ENCODE measurements around the gene NUDT7. TPM values are rescaled to one million over a fixed set of nuclear protein-coding genes. Genes with fewer than 3 reads are reported as not detected.
A peak's percentile ranks its signal among the peaks of the same experiment; 100 is the strongest.

The NUDT7 gene
- total RNA-seq, 4 donors from 2014 or later: 5.8 to 14.4 (median 9.1) TPM

- no peak for DNase-seq
- Histone ChIP-seq H3K9me3 (no peaks in the 10 kb centered on the region), H3K27me3 (peaks cover 0 to 10% of the 10 kb centered on the region in 2 donors), H3K4me1 (peaks cover 0 to 7% (median 0%) of the 10 kb centered on the region in 4 donors), H3K27ac (no peak overlapping the region), H3K4me3 (no peak overlapping the region), H3K36me3 (no peaks in the 10 kb centered on the region)
- TF ChIP-seq CTCF (IDR thresholded peaks at IDR 0.05) (no peak), POLR2A (IDR thresholded peaks at IDR 0.05) (no peak)
Observed at GRCh38 chr16:77787452-77787851, 65.1 kb downstream of the NUDT7 start.

- Histone ChIP-seq H3K9me3 (no peaks in the 10 kb centered on the region), H3K36me3 (no peaks in the 10 kb centered on the region), H3K4me1 (peaks cover 0 to 7% (median 0%) of the 10 kb centered on the region in 4 donors), H3K4me3 (peak within 1 kb of the TSS; percentile 30 to 53 (median 42)), H3K27ac (peak within 1 kb of the TSS in 1 of 4 donors; percentile 12), H3K27me3 (peaks cover 0 to 10% of the 10 kb centered on the region in 2 donors)
- TF ChIP-seq CTCF (IDR thresholded peaks at IDR 0.05) (no peak), POLR2A (IDR thresholded peaks at IDR 0.05) (no peak)
- no peak for DNase-seq
Observed at GRCh38 chr16:77788181-77789084, 66.1 kb downstream of the NUDT7 start, which contains the start of gene VAT1L. Gene VAT1L, plus strand, starts transcription at chr16:77788564. Its CDS starts 119 bp downstream, at chr16:77788683.

- Histone ChIP-seq H3K9me3 (no peaks in the 10 kb centered on the region), H3K36me3 (no peaks in the 10 kb centered on the region), H3K27ac (no peak overlapping the region), H3K4me3 (peak overlapping the region; percentile 30 to 53 (median 42)), H3K27me3 (peaks cover 0 to 10% of the 10 kb centered on the region in 2 donors), H3K4me1 (peaks cover 0 to 7% (median 0%) of the 10 kb centered on the region in 4 donors)
- no peak for TF ChIP-seq POLR2A (IDR thresholded peaks at IDR 0.05)
- no peak for TF ChIP-seq CTCF (IDR thresholded peaks at IDR 0.05)
- DNase-seq: no peak
Observed at GRCh38 chr16:77789085-77790008, 67.0 kb downstream of the NUDT7 start.

- H3K4me3 ChIP-seq: no peak overlapping the region
- DNase-seq: no peak
- no peaks in the 10 kb centered on the region for H3K9me3 ChIP-seq
- peaks cover 0 to 7% (median 0%) of the 10 kb centered on the region in 4 donors for H3K4me1 ChIP-seq
- H3K36me3 ChIP-seq: no peaks in the 10 kb centered on the region
- peaks cover 0 to 10% of the 10 kb centered on the region in 2 donors for H3K27me3 ChIP-seq
- TF ChIP-seq POLR2A (IDR thresholded peaks at IDR 0.05): no peak
- TF ChIP-seq CTCF (IDR thresholded peaks at IDR 0.05): no peak
- H3K27ac ChIP-seq: no peak overlapping the region
Observed at GRCh38 chr16:77790009-77790372, 67.7 kb downstream of the NUDT7 start.

GRCh38 chr16:77790912-77791311, 68.6 kb downstream of the NUDT7 start:
- H3K27ac ChIP-seq: no peak overlapping the region

More at GRCh38 chr16:77790912-77791311, 68.6 kb downstream of the NUDT7 start:
- DNase-seq: no peak
- Histone ChIP-seq H3K4me1 (peaks cover 0 to 7% (median 0%) of the 10 kb centered on the region in 4 donors), H3K9me3 (no peaks in the 10 kb centered on the region), H3K4me3 (no peak overlapping the region), H3K27me3 (peaks cover 0 to 10% of the 10 kb centered on the region in 2 donors), H3K36me3 (no peaks in the 10 kb centered on the region)
- no peak for TF ChIP-seq POLR2A (IDR thresholded peaks at IDR 0.05)
- no peak for TF ChIP-seq CTCF (IDR thresholded peaks at IDR 0.05)

All from Peyer's patch (tissue), 4 donors.